Measurements from ENCODE around the gene C12orf54. TPM values are rescaled to one million over a fixed set of nuclear protein-coding genes. Genes with fewer than 3 reads are reported as not detected.
A peak's percentile ranks its signal among the peaks of the same experiment; 100 is the strongest.

C12orf54 gene
- total and polyA plus RNA-seq, 10 of the 15 experiments (the other 5 are each of a cell fraction or from before 2014, with no cell fraction given) = 0.79 to 7.8 (median 4.2) TPM

DNA sequence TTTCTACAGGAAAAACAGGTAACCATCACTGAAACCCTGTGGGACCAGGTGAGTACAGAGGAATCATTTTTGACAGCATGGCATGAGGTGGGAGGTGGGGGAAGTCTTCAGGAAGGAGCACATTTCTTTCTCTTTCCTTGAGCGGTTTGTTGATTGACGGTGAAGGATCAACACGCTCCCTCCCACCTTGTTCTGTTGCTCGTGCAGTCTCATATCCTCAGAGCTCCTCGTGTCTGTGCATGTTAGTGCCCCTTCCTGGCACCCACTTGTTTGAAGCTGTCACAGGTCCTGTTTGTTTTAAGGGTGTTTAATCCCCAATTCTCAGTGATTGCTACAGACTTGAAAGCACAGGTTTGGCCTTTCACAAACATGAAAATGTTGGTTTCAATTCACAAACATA is 4.4 kb downstream of the C12orf54 start:
- no peak overlapping the region for H3K27ac ChIP-seq (ENCODE audit: control insufficient read depth, insufficient read depth)
- no peak overlapping the region for H3K4me3 ChIP-seq
- H3K9me3 ChIP-seq (replicated peaks; ENCODE audit: control insufficient read depth, insufficient read depth, low read length) = no peaks in the 10 kb centered on the region
- no peaks in the 10 kb centered on the region for H3K79me2 ChIP-seq (ENCODE audit: control insufficient read depth, insufficient read depth, low read length)
- ChIA-PET POLR2A (no interaction called here), CTCF (interaction anchor here (0.6 to 2.1 kb wide), 2 partner anchors 56 to 94 kb away, joined by 3 to 8 read pairs; no protein-coding TSS in a partner anchor), SMC1A (ENCODE audit: uncharacterized antibody, unreplicated experiment) (interaction anchor here (0.9 to 1.3 kb wide), 2 partner anchors 14 to 40 kb away, joined by 3 to 4 read pairs; partner anchors contain the start of gene ANP32D), RAD21 (ENCODE audit: unreplicated experiment) (interaction anchor here (1.3 to 1.5 kb wide), 2 partner anchors 40 to 56 kb away, joined by 3 to 4 read pairs; no protein-coding TSS in a partner anchor)
- no TSS peak for BruUV-seq (replicated peaks)
- in situ Hi-C loops (cut with MboI) (no loop called here), intact Hi-C loops (cut with micrococcal nuclease; ENCODE audit: unreplicated experiment) (no loop called here)
- FAIRE-seq (no peak), DNase-seq (ENCODE audit: low read depth, low spot score) (no peak), ATAC-seq (peak; percentile 7; the same call in 1 of the 3 replicates)
- H2AFZ ChIP-seq (ENCODE audit: control insufficient read depth, low read depth, low read length) = no peak overlapping the region
- WGBS (ENCODE audit: insufficient coverage, insufficient replicate concordance, low lambda C conversion rate, missing lambda C conversion rate) = 42% methylated on average over 5 of the region's 5 CpGs
- 0 out of 2 replicates have a peak, but pooled peaks cover 5% of the 10 kb centered on the region for H3K4me1 ChIP-seq (ENCODE audit: control insufficient read depth, insufficient read depth, low read length)
- no peaks in the 10 kb centered on the region for H4K20me1 ChIP-seq (ENCODE audit: control insufficient read depth, insufficient read depth)
- no peak overlapping the region for H3K4me2 ChIP-seq (ENCODE audit: control insufficient read depth, insufficient read depth)
- H3K36me3 ChIP-seq (ENCODE audit: control insufficient read depth in 2 of 2, insufficient read depth in 2 of 2, low read length in 1 of 2) = no peaks in the 10 kb centered on the region
- H3K9ac ChIP-seq (ENCODE audit: control insufficient read depth, insufficient read depth, low read length) = no peak overlapping the region
- no peaks in the 10 kb centered on the region for H3K27me3 ChIP-seq (replicated peaks in 1 of 2; ENCODE audit: control insufficient read depth in 2 of 2, insufficient read depth in 2 of 2, low read length in 1 of 2)
- TF ChIP-seq SREBF2 (IDR thresholded peaks at IDR 0.05; ENCODE audit: low read length) (no peak), CREM (IDR thresholded peaks at IDR 0.05; ENCODE audit: low read depth) (no peak), SIX5 (IDR thresholded peaks at IDR 0.05; ENCODE audit: low read depth, low read length, severe bottlenecking) (no peak), BCLAF1 (IDR thresholded peaks at IDR 0.05) (no peak), KLF5 (IDR thresholded peaks at IDR 0.05; ENCODE audit: partially characterized antibody) (no peak), LARP7 (IDR thresholded peaks at IDR 0.05) (no peak), TARDBP (IDR thresholded peaks at IDR 0.05; ENCODE audit: borderline replicate concordance) (no peak), BHLHE40 (IDR thresholded peaks at IDR 0.05; ENCODE audit: borderline replicate concordance in 1 of 2, low read depth in 2 of 2, low read length in 1 of 2) (no peak; a peak in 1 of 4 replicates), ZNF24 (IDR thresholded peaks at IDR 0.05) (no peak), MEF2A (IDR thresholded peaks at IDR 0.05; ENCODE audit: insufficient read depth, low read depth, low read length) (no peak)
- TF ChIP-seq, protein P1, sequence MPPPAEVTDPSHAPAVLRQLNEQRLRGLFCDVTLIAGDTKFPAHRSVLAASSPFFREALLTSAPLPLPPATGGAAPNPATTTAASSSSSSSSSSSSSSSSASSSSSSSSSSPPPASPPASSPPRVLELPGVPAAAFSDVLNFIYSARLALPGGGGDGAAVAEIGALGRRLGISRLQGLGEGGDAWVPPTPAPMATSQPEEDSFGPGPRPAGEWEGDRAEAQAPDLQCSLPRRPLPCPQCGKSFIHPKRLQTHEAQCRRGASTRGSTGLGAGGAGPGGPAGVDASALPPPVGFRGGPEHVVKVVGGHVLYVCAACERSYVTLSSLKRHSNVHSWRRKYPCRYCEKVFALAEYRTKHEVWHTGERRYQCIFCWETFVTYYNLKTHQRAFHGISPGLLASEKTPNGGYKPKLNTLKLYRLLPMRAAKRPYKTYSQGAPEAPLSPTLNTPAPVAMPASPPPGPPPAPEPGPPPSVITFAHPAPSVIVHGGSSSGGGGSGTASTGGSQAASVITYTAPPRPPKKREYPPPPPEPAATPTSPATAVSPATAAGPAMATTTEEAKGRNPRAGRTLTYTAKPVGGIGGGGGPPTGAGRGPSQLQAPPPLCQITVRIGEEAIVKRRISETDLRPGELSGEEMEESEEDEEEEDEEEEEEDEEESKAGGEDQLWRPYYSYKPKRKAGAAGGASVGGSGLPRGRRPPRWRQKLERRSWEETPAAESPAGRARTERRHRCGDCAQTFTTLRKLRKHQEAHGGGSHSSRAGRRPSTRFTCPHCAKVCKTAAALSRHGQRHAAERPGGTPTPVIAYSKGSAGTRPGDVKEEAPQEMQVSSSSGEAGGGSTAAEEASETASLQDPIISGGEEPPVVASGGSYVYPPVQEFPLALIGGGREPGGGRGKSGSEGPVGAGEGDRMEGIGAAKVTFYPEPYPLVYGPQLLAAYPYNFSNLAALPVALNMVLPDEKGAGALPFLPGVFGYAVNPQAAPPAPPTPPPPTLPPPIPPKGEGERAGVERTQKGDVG (CRISPR knock-in tag; IDR thresholded peaks at IDR 0.05) = no peak
- TF ChIP-seq, protein P2, sequence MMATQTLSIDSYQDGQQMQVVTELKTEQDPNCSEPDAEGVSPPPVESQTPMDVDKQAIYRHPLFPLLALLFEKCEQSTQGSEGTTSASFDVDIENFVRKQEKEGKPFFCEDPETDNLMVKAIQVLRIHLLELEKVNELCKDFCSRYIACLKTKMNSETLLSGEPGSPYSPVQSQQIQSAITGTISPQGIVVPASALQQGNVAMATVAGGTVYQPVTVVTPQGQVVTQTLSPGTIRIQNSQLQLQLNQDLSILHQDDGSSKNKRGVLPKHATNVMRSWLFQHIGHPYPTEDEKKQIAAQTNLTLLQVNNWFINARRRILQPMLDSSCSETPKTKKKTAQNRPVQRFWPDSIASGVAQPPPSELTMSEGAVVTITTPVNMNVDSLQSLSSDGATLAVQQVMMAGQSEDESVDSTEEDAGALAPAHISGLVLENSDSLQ (IDR thresholded peaks at IDR 0.05) = peak; percentile 66
- TF ChIP-seq, protein P3, sequence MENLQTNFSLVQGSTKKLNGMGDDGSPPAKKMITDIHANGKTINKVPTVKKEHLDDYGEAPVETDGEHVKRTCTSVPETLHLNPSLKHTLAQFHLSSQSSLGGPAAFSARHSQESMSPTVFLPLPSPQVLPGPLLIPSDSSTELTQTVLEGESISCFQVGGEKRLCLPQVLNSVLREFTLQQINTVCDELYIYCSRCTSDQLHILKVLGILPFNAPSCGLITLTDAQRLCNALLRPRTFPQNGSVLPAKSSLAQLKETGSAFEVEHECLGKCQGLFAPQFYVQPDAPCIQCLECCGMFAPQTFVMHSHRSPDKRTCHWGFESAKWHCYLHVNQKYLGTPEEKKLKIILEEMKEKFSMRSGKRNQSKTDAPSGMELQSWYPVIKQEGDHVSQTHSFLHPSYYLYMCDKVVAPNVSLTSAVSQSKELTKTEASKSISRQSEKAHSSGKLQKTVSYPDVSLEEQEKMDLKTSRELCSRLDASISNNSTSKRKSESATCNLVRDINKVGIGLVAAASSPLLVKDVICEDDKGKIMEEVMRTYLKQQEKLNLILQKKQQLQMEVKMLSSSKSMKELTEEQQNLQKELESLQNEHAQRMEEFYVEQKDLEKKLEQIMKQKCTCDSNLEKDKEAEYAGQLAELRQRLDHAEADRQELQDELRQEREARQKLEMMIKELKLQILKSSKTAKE (IDR thresholded peaks at IDR 0.05; ENCODE audit: low read depth, poor library complexity, severe bottlenecking) = no peak
